GM13977 (cell line): ENCODE results near the gene MTCL1.

Source experiments
- DNase-seq: peaks from one replicate; pipeline ENCODE4 v3.0.0; 2012; ENCODE audit warnings: low spot score
- CTCF ChIP-seq: IDR thresholded peaks from 2 replicates; pipeline ENCODE4 v1.5.1; 2012; ENCODE audit warnings: mild to moderate bottlenecking, control low read depth; ENCODE audit not compliant: insufficient read depth; ENCODE audit errors: extremely low read depth, missing control alignments
- in situ Hi-C: fragments of 300-500 bp; cut with MboI; formaldehyde crosslinking; loops from one replicate; pipeline ENCODE4 v1.12.0; 2022; ENCODE audit warnings: low sequenced_read_pairs, low pct_unique_long_range_greater_than_20kb, mixed read lengths, inconsistent platforms; ENCODE audit not compliant: unreplicated experiment

MTCL1 gene

DNA sequence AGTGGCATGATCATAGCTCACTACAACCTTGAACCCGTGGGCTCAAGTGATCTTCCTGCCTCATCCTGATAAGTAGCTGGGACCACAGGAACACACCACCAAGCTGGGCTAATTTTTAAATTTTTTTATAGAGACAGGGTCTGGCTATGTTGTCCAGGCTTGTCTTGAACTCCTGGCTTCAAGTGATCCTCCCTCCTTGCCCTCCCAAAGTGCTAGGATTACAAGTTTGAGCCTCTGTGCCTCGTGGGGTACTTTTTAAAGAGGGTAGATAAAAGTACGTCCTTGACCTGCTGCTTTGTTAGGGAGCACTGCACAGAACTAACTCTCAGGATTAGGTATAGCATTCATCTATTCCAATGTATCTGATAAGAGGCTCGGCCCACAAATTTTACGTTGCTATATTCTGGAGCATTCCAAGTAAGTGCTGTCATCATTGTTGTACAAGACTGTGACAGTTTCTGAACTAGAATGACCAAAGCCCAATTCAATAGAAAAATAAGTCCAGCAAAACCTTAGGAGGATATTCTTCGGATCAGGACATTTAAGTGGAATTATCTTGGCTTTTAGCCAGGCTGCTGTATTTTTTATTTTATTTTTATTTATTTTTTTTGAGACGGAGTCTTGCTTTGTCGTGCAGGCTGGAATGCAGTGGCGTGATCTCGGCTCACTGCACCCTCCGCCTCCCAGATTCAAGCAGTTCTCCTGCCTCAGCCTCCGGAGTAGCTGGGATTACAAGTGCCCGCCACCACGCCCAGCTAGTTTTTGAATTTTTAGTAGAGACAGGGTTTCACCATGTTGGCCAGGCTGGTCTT lies 4.1 kb downstream of the MTCL1 start:
- in situ Hi-C loops, result no loop called here
- no peak for DNase-seq
- no peak for TF ChIP-seq CTCF

GRCh38 chr18:8711736-8712135 lies 6.4 kb downstream of the MTCL1 start:
- TF ChIP-seq CTCF, result no peak
- in situ Hi-C loops, result no loop called here
- no peak for DNase-seq

DNA sequence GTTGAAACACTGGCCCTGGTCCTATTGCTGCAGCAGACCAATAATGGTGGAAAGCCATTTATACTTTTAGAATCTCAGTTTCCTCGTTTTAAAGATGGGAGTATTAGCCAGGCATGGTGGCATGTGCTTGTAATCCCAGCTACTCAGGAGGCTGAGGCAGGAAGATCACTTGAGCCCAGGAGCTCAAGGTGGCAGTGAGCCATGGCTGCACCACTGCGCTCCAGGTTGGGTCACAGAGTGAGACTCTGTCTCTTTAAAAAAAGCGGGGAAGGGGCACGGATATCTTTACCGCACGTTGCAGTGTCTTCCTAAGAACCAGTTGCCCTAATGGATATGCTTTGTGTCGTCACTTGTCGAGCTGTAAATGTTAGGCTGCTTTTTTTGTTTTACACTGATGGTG lies 8.3 kb downstream of the MTCL1 start:
- no peak for DNase-seq
- in situ Hi-C loops, result no loop called here
- TF ChIP-seq CTCF, result no peak

GRCh38 chr18:8715599-8715998 lies 10.2 kb downstream of the MTCL1 start:
- in situ Hi-C loops, result no loop called here
- no peak for DNase-seq
- no peak for TF ChIP-seq CTCF

DNA sequence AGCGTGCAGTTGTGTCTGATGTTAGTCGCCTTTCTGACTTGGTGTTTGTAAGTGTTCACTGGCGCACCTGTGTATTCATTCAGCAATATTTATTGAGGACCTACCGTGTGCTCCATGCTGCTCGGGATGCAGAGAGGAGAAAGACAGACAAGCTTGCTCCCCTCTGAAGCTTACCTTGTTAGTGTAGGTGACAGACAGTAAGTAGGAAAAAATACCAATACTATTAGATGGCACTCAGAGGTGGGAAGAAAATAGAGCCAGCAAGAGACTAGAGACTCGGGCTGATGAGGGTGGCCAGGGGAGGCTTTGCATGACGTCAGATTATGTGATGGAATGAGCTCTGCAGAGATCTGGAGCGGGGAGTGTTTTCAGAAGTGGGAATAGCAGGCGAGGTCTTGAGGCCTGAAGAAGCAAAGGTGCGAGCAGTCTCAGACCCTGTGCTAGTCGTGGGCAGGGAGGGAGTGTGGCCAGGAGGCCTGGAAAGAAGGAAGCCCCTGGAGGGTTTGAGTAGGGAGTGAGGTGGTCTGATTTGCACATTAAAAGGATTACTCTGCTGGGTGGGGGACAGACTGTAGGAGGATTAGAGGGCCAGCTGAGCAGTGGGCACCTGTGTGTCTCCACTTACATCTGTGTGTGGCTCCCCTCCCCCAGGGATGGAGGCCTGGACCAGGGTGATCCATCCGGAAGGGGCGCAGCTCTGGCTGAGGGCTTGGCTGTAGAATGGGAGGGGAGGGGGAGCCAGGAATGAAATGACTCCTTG lies 11.8 kb downstream of the MTCL1 start:
- no peak for TF ChIP-seq CTCF
- DNase-seq, result no peak
- in situ Hi-C loops, result no loop called here

GRCh38 chr18:8718401-8718913 lies 13.1 kb downstream of the MTCL1 start:
- in situ Hi-C loops, result no loop called here

More at GRCh38 chr18:8718401-8718913, 13.1 kb downstream of the MTCL1 start:
- no peak for TF ChIP-seq CTCF
- DNase-seq, result no peak
